Kidney glomerular epithelial cell (primary cell): ENCODE results near the gene DYRK2.

Experiments
- DNase-seq: peaks from one replicate; lab custom pipeline; 2025; lab: John Stamatoyannopoulos, UW

DYRK2 gene

GRCh38 chr12:67646775-67647174, 1.8 kb upstream of the DYRK2 start:
- DNase-seq, result no peak

- DNase-seq, result no peak
Measured at GRCh38 chr12:67647181-67647798, 1.3 kb upstream of the DYRK2 start.

GRCh38 chr12:67647799-67648520, 585 bp upstream of the DYRK2 start:
- DNase-seq, result peak; percentile 93

- DNase-seq, result no peak
Measured at GRCh38 chr12:67649261-67649569, 670 bp downstream of the DYRK2 start.

- DNase-seq, result no peak
Measured at GRCh38 chr12:67649570-67650387, 1.2 kb downstream of the DYRK2 start.

- peak; percentile 24 for DNase-seq
Measured at GRCh38 chr12:67650388-67651131, 2.0 kb downstream of the DYRK2 start.

GRCh38 chr12:67651132-67651695, 2.7 kb downstream of the DYRK2 start:
- DNase-seq, result peak; percentile 59

GRCh38 chr12:67655829-67656228, 7.3 kb downstream of the DYRK2 start:
- no peak for DNase-seq

GRCh38 chr12:67656251-67656650, 7.7 kb downstream of the DYRK2 start:
- DNase-seq, result no peak

GRCh38 chr12:67658486-67658885, 9.9 kb downstream of the DYRK2 start:
- no peak for DNase-seq

- DNase-seq, result no peak
Measured at GRCh38 chr12:67659292-67659691, 10.7 kb downstream of the DYRK2 start.

- DNase-seq, result no peak
Measured at GRCh38 chr12:67661311-67662021, 12.9 kb downstream of the DYRK2 start.

- DNase-seq, result peak; percentile 2
Measured at GRCh38 chr12:67662910-67663538, 14.5 kb downstream of the DYRK2 start.

- DNase-seq, result no peak
Measured at GRCh38 chr12:67664171-67664570, 15.6 kb downstream of the DYRK2 start.

- DNase-seq, result no peak
Measured at GRCh38 chr12:67665679-67666078, 17.1 kb downstream of the DYRK2 start.

GRCh38 chr12:67666605-67667004, 18.1 kb downstream of the DYRK2 start:
- no peak for DNase-seq

GRCh38 chr12:67667276-67668073, 18.9 kb downstream of the DYRK2 start:
- no peak for DNase-seq

GRCh38 chr12:67669217-67669933, 20.8 kb downstream of the DYRK2 start:
- no peak for DNase-seq

GRCh38 chr12:67669934-67670631, 21.5 kb downstream of the DYRK2 start:
- DNase-seq, result no peak
